HG03135 (cell line): ENCODE measurements around the gene DLG2.

ENCODE experiments used
- ATAC-seq: cut with Tn5 transposase; IDR thresholded peaks from one replicate; pipeline ENCODE4 v1.9.1; 2021; ENCODE audit warnings: mild to moderate bottlenecking, moderate library complexity; ENCODE audit not compliant: unreplicated experiment

Gene DLG2

GRCh38 chr11:84247129-84247528, 1380.0 kb downstream of the DLG2 start:
- no peak for ATAC-seq

GRCh38 chr11:84243629-84244263, 1383.4 kb downstream of the DLG2 start:
- no peak for ATAC-seq

DNA sequence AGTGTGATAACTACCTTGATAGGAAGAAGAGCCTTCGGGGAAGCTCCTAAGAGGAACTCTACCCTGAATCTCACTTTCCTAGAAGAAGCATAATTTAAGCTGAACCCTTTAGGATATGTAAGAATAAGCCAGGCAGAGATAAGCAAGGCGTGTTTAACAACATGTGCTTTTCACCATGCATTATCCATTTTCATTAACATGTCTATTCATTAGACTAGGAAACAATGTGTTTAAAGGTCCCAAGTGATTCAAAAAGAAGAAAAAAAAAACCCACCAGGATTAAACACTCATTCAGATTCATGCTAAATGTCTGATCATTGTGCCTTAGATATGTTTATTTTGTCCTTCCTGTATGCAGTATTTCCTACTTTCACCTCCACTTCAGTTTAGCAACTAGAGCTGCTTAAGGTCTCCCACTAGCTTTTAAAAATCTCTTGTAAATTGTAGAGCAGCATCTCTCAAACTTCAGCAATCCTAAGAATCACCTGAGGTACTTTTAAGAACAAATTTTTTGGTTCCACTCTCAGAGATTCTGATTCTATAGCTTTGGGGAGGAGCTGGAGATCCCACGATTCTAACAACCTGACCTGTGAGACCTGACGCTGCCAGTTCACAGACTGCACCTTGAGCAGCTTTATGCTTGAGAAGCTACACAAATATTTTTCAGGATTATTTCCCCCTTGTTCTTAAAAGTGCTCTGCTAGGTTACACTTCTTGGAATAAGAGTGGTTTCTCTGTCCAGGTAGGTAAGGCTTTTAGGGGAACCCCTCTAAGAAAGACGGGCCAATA, 1385.6 kb downstream of the DLG2 start:
- ATAC-seq, result no peak

DNA sequence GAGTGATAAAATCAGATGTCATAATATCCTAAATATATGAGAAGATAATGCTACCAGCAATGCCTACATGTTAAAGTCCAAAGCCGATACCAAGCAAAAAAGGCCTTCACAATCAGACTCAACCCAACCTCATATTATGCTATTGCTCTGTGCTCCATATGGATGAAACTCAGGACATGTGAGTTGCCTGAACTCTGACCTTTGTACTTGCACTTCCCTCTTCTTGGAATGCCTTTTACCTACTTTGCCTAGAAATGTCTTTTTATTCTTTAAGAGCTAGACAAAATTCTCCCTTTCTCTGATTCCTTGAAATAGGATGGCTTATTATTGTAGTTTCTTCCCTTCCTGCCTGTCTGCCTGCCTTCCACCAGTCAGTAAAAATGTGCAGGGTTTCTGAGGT, 1386.3 kb downstream of the DLG2 start:
- no peak for ATAC-seq

GRCh38 chr11:84236436-84236835, 1390.7 kb downstream of the DLG2 start:
- no peak for ATAC-seq

- no peak for ATAC-seq
These were observed 1392.5 kb downstream of the DLG2 start for GRCh38 chr11:84234462-84235202.

- ATAC-seq, result no peak
These were observed 1393.1 kb downstream of the DLG2 start for GRCh38 chr11:84234011-84234410.

DNA sequence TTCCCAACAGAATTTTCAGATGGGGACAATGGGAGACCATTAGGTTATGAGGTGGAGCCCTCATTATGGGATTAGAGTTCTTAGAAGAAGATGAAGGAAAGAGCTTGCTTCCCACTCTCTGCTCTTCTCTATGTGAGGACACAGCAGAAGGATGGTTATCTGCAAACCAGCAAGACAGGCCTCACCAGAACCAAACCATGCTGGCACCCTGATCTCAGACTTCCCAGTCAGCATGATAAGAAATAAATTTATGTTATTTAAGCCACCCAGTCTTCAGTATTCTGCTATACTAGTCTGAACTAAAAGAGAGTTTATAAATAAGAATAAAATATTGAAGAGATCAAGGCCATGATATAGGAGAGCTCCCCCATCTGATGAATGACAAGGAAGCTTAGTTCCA, 1394.6 kb downstream of the DLG2 start:
- ATAC-seq, result no peak

DNA sequence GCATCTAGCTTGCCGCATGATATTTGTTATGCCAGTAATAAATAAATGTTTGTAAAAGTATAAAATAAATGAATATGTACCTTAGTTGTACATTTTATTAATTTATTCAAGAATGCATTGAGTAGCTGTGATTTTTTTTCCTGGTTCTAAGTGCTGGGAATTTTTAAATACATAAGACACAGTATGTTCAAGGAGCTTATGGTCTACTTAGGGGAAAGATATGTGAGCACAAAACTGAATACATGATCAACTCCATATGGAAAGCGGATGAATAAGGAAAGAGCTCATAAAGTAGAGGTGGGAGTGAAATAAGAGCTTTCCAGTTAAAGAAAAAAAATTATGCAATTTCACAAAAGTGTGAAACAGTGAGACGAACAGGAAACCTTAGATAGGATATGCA, 1396.7 kb downstream of the DLG2 start:
- no peak for ATAC-seq

DNA sequence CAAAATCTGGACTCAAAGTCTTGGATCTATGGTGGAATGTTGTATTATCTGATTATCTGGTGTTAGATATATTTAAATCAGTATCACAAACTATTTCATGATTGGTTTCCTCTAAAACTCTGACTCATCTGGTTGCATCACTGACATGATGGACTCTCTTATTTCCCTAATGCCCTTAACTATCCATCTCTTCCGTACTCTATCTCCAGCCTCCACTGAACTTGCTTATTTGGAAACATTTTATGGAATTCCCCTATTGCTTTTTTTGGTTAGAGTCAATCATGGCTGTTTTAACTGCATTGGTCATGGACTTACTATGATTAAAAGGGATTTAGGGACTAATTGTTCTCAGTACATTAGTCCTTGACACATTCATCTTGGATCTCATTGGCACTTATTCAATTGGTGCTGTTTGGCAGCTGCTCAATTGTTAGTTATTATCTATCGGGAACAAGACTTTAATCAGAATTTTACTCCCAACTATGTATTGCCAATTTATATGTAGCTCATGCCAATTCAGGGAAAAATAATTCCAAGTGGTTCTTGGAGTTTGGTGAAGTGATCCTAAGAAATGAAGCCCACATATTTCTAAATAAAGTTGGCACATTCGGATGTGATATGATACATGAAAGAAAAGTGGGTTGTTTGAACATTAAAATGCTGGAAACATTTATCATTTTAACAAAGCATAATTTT, 1399.0 kb downstream of the DLG2 start:
- no peak for ATAC-seq

- ATAC-seq, result no peak
These were observed 1403.1 kb downstream of the DLG2 start for GRCh38 chr11:84224042-84224441.

DNA sequence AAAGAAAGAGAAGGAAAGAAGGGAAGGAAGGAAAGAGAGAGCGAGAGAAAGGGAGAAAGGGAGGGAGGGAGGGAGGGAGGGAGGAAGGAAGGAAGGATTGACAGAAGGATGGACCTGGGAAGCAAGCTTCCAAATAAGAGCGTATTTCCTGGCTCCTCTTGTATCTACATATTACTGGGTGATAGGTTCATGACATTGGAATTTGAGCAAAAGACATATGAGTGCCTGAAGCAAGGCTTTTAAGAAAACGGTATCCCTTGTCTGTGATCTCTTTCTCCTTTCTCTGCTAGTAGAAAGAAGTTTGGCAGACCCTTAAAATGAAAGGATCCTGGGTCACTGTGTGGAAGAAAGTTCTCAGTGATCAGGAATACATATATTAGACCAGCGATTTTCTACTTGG, 1408.8 kb downstream of the DLG2 start:
- no peak for ATAC-seq

- no peak for ATAC-seq
These were observed 1411.5 kb downstream of the DLG2 start for GRCh38 chr11:84215672-84216071.

DNA sequence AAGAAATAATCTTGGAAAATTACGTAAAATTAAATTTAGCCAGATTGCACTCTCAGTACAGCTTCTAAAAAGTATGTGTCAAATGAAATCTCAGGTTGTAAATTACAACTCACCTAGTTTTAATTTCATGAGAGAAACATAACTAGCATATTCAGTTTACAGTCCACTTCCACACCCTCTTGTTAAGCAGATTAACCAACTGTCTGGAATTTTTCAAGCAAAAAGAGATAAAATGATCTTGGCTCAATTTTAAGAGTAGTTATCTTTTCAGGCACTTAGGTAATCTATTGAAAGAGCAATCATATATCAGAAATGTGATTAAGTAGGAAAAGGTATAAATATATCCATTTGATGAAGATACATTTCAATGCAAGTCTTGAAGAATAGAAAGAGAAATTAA, 1412.6 kb downstream of the DLG2 start:
- no peak for ATAC-seq

GRCh38 chr11:84212468-84213390, 1414.4 kb downstream of the DLG2 start:
- no peak for ATAC-seq

- no peak for ATAC-seq
These were observed 1415.2 kb downstream of the DLG2 start for GRCh38 chr11:84211896-84212295.

DNA sequence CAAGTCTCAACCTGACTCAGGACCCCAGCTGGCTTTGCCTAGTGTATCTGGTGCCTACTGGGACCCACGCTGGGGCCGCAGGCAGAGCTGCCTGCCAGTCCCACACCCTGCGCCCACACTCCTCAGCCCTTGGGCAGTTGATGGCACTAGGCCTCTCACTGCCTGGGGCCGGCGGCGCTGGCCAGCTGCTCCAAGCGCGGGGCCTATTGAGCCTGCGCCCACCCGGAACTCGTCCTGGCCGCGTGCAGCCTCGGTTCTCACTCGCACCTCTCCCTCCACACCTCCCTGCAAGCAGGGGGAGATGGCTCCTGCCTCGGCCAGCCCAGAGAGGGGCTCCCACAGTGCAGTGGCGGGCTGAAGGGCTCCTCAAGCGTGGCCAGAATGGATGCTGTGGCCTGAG, 1432.4 kb downstream of the DLG2 start:
- no peak for ATAC-seq

DNA sequence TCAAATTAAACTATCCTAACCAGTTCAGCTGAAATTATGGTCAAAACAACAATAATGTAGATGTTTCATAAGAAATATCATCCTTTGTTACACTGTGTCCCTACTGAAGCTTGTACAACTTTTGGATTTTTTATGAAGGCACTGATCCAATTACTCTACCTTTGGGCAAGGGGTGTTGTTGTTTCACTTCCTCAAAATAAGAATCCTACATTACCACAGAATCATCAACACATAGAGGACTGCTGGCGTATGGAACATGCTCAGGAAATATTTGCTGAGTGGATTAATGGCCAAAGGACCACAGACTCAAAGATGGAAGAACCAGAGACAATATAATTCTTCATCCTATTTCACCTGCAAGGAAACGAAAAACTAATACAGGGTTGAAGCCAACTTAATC, 1433.4 kb downstream of the DLG2 start:
- ATAC-seq, result no peak

- ATAC-seq, result no peak
These were observed 1438.6 kb downstream of the DLG2 start for GRCh38 chr11:84188521-84188920.

- no peak for ATAC-seq
These were observed 1454.1 kb downstream of the DLG2 start for GRCh38 chr11:84173078-84173477.
